ENCODE measurements around the gene DOCK6. TPM values are rescaled to one million over a fixed set of nuclear protein-coding genes. Genes with fewer than 3 reads are reported as not detected.
"Not testable (repeated sequence)": the region's sequence is repeated elsewhere in the genome, so short reads cannot be mapped to it uniquely, and the experiment has no call there.

The DOCK6 gene
- polyA plus RNA-seq, 4 donors = 31.8 to 69.6 (median 50.0) TPM

DNA sequence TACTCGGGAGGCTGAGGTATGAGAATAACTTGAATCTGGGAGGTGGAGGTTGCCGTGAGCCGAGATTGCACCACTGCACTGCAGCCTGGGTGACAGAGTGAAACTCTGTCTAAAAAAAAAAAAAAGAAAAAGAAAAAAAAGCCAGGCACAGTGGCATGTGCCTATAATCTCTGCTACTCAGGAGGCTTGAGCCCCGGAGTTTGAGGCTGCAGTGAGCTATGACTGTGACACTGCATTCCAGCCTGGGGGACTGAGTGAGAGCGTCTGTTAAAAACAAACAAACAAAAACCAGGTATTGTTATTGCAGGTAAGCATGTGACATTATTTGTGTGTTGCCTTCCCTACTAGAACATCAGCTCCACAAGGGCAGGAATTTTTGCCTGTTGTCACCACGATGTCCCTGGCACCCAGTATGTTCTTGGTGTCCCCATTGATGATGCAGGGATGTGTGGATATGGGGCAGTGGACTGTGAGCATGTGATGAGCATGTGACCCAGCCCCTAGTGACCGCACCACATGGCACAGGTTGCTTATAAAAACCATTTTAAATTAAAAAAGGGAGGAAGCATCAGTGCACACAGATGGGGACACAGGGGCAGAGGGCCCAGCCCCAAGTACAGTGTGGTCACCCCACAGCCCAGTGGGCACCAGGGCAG lies 63.4 kb downstream of the DOCK6 start:
- no peak for DNase-seq (ENCODE audit: low read depth in 4 of 4, low spot score in 2 of 4)

DNA sequence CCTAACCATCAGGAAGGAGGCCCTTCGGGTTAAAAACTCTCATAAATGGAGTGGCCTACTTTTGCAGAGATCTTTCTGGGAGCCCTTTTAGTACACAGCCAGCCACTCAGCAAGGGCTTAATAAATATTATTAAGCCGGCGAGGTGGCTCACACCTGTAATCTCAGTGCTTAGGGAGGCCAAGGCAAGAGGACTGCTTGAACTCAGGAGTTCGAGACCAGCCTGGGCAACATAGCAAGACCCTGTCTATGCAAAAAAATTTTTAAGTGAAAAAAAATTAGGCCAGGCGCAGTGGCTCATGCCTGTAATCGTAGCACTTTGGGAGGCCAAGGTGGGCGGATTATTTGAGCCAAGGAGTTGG lies 64.2 kb downstream of the DOCK6 start:
- no peak for DNase-seq (ENCODE audit: low read depth in 4 of 4, low spot score in 2 of 4)

DNA sequence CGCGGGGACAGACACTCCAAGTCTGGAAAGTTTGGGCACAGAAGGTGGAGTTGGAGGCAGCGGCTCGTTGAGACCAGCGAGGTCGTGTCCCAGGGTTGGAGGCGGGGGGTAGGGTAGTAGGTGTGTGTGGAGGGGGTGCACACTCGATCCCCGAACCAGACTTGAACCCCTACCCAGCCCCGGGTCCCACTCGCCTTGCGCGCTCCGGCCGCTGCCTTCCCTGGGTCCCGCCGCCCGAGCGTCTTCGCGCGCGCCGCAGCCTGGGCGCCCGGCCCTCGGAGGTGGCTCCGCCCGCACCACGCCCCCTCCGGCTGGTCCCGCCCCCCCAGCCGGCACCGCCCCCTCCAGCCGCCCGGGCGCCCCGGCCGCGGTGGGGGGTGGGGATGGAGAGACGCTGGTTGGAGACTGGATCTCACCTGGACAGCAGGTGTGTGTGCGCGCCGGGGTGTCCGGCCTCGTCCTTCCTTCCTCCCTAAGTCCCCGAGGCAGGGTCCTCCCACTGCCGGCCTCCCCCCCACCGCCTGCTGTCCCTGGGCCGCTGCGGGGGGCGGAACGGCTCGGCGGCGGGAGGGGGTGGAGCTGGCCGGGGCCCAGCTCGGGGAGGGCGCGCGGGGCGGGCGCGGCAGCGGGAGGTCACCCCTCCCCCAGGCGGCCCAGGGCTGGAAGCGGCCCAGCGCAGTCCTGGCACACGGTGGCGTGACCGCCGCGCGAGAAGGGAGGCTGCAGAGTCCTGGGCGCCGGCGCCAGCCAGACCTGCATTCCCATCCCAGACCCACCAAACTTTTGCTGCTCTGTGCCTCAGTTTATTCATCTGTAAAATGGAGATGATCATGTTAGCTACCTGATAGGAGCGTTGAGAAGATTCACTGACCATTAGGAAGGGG lies 64.8 kb downstream of the DOCK6 start, which contains the start of gene KANK2:
Gene KANK2 (minus strand): TSS at position 255 of the 884 bp plus-strand sequence. CDS start 3,034 bp downstream, outside the sequence.
- DNase-seq (ENCODE audit: low read depth in 4 of 4, low spot score in 2 of 4) = peak; percentile 53 to 72 (median 64)

DNA sequence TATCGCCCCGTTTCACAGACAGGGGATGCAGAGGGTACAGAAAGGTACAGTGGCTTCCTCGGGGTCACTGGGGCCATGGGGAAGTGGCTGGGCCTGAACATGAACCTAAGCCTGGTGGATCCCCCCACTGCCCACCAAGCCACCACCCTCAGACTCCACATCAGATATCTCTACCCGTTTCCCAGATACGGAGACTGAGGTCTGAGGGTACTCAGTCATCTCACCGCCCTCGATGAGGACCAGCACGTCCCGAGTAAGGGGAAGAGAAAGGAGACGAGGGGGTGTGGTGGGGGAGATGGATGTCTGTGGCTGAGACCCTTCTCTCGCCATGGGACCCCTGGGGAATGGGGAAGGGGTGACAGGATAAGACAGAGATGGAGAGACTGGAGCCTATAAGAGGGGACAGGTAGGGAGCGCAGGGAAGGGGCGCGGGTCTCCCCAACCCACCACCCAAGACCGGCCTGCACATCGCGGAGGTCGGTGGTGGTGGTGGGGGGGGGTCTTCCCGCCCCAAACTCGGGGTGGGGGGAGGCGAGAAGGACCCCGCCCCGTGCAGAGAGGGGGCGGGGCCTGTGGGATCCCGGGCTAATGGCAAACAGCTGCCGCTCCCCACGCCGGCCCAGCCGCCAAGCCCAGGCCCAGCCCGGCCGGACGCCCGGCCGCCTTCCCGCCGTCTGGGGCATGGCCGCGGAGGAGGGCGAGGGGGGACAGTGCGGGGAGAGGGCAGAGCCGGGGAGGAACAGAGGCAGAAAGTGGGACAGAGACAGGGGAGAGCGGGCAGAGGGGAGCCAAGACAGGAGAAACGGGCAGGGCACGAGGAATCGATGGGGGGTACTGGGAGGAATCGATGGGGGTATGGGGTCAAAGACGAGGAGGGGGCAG lies 65.7 kb downstream of the DOCK6 start:
- DNase-seq (ENCODE audit: low read depth in 4 of 4, low spot score in 2 of 4) = peak in 2 of 4 donors; percentile 24 to 26

DNA sequence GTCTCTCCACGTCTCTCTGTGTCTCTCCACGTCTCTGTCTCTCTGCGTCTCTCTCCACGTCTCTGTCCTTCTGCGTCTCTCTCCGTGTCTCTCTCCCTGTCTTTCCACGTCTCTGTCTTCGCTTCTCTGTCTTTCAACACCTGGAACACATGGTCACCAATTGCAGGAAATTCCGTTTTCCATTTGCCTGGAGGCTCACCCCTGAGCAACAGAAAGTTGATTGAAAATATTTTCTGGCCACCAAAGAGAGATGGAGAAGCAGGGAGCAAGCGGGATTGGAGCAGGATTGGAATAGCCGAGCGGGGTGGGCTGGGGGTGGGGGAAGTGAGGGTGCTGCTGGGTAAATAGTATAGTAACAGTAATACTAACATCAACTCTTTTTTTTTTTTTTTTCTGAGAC lies 66.6 kb downstream of the DOCK6 start:
- no peak for DNase-seq (ENCODE audit: low read depth in 4 of 4, low spot score in 2 of 4)

DNA sequence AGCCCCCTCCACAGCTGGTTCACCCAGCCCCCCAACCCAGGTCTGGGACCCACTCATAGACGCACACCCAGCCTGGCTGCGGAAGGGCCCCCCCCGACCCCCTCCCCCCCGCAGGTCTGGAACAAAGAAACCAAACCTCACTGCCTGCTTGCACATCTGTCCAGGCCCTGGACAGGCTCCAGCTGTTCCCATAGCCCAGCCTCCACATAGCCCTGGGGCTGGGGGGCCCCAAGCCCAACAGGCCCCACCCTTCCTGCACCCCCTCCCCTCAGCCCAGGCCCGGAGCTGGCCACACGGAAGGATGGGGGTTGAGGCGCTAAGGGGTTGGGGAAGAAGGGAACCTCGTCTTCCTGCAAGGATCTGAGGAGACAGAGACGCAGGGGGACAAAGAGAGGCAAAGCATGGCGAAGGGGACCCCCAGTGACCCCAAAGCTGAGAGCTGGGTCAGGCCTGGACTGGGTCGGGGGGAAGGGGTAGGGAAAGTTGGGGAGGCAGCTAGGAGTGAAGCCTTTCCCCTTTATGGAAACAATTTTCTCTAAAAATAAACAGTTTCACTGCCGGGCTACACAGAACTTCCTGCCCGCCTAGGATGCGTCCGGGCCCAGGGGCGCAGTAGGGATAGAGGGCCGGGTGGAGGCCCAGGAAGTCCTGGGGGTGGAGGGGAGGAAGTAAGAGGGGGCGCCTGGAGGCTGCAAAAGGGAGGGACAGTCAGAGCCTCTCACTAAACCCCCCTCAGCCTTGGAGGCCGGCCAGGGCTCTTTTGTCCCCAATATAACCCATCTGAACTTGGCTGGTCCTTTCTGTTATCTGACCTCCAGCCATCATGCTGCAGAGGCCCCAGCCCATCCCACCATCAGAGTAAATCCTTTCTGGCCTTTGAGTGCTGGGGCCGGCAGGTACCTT lies 67.4 kb downstream of the DOCK6 start:
- DNase-seq (ENCODE audit: low read depth in 4 of 4, low spot score in 2 of 4) = peak in 3 of 4 donors; percentile 30 to 46 (median 35)

DNA sequence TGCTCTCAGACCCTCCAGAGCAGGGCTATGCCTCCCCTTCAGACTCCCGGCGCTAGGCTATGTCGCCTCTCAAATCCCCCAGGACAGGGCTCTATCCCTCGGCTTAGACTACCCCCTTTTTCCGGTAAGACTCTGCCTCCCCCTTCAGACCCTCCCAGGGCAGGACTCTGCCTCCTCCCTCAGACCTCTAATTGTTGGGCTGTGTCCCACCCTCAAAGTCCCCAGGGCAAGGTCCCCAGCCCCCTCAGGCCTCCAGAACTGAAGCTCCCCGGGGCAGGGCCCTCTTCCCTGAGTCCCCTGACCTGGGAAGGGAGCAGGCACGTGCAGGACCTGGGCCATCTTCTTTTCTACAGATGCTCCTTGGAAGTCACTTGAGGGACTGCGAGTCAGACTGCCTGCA lies 68.2 kb downstream of the DOCK6 start:
- DNase-seq (ENCODE audit: low read depth in 4 of 4, low spot score in 2 of 4) = no peak

DNA sequence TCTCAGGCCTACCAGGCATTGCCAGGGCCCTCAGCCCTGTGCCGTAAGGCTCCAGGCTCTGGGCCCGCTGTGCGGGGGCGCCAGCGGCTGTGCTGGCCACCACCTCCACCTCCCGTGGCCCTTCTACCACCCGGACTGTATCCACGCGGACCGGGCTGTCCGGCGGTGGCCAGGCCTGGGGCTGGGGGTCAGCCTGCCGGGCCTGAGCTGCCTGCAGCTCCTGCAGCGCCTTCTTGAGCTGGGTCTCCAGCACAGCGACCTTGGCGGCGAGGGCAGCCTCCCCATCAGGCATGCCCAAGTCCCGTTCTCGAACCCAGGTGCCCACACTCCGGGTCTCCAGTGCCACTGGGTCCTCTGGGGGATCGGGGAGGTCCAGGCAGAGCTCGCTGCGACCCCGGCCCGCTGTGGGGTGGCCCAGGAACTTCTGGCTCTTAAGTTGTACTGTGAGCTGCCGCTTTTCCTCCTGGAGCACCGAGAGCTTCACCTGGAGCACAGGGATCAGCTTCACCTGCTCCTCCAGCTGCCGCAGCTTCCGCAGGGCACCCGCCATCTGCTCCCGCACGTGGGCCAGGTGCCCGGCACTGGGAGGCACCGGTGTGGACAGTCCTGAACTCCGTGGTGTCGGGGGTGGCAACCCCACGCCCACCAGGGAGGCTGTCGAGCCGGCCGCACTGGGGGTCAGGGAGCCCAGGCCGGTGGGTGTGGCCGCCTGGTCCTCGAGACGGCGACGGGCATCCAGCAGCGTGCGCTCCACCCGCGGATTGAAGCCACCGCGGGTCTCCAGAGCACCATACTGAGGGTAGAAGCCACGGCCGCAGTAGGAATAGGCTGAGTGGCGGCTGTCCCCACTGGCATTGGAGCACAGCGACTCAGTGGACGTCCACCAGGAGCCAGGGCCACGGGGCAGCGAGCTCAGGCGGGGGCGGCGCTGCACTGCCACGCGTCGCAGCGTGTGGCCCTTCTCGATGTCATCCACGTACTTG lies 69.1 kb downstream of the DOCK6 start:
- no peak for DNase-seq (ENCODE audit: low read depth in 4 of 4, low spot score in 2 of 4)

DNA sequence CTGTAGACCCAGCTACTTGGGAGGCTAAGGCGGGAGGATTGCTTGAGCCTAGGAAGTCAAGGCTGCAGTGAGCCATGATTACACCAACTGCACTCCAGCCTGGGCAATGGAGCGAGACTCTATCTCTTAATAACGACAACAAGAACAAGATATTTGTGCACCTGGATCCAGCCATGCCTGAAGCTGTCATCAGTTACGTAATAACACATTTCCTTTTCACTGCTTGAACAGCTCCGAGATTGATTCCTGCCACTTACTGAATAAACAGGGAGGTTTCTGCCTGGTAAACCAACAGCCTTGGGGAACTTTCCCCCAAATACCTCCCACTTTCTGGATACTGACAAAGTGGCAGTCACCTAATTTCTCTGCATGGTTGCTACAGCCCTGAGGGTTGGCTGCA lies 70.4 kb downstream of the DOCK6 start:
- no peak for DNase-seq (ENCODE audit: low read depth in 4 of 4, low spot score in 2 of 4)

DNA sequence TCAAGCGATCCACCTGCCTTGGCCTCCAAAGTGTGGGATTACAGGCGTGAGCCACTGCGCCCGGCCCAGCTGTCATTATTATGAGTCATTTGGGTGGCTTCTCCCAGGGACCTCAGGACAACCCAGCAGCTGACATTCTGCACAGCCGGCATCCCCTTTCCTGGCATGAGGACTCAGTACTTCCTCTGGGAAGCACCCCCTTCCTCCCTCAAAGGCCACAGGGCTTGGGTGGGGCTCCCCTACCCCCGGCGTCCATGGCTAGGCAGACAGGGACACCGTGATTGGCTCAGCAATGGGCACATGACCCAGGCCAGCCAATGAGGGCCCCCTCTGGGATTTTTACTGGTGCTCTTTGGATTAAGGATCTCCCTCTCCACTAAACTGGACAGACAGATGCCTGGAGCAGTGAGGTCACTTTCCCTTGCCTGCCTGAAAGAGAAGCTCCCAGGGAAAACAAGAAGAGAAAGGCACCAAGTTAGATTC lies 71.0 kb downstream of the DOCK6 start:
- DNase-seq (ENCODE audit: low read depth in 4 of 4, low spot score in 2 of 4) = no peak

DNA sequence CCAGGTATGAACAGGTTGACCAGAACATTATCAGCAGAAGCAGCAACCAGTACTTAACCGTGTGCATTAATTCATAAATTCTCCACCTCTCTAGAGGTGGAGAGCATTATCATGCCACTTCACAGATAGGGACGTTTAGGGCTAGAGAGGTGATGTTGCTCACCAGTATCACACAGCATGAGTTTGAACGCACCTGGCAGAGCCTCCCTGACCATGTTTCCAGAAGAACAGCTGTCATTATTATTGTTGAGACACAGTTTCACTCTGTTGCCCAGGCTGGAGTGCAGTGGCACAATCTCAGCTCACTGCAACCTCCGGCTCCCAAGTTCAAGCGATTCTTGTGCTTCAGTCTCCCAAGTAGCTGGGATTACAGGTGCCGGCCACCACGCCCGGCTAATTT lies 71.8 kb downstream of the DOCK6 start:
- no peak for DNase-seq (ENCODE audit: low read depth in 4 of 4, low spot score in 2 of 4)

DNA sequence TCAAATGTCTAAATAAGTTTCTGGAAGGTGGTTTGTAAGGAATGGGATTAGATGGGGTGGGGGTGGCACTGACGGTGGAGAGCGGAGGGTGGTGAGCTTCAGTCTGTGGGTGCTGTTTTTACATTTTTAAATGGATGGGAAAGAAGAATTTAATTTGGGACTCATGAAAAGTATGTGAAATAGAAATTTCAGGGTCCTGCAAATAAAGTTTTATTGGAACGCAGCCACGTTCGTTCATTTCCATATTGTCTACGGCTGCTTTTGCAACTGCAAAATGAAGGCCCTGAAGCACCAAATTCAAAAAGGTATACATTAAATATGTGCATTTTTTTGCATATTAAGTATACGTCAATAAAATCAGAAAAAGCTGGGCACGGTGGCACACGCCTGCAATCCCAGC lies 74.9 kb downstream of the DOCK6 start:
- DNase-seq (ENCODE audit: low read depth in 4 of 4, low spot score in 2 of 4) = no peak

DNA sequence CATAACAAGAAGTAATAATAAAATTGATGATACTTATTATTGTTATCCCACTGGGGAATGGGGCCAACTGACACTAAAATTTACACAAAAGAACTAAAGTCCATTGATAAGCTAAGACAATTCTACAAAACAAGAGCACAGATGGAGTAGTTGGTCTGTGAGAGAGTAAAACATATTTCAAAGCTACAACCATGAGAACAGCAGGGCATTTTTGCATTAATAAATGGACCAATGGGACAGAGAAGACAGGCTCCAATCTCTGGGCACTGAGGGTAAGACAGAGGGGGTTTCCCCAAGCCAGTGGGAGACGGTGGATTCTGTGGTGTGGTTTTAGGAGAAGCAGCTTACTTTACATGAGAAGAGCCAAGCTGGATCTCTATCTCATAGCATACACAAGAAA lies 79.3 kb downstream of the DOCK6 start:
- DNase-seq (ENCODE audit: low read depth in 4 of 4, low spot score in 2 of 4) = no peak

DNA sequence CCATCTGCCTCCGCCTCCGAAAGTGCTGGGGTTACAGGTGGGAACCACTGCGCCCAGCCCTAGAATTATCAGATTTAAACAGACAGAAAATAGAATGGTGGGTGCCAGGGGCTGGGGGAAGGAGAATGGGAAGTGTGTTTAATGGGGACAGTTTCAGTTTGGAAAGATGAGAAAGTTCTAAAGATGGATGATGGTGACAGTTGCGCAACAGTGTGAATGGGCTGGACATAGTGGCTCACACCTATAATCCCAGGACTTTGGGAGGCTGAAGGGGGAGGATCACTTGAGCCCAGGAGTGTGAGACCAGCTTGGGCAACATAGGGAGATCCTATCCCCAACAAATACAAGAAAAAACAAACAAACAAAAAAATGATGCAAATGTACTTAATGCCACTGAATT lies 80.8 kb downstream of the DOCK6 start:
- DNase-seq (ENCODE audit: low read depth in 4 of 4, low spot score in 2 of 4) = no peak

DNA sequence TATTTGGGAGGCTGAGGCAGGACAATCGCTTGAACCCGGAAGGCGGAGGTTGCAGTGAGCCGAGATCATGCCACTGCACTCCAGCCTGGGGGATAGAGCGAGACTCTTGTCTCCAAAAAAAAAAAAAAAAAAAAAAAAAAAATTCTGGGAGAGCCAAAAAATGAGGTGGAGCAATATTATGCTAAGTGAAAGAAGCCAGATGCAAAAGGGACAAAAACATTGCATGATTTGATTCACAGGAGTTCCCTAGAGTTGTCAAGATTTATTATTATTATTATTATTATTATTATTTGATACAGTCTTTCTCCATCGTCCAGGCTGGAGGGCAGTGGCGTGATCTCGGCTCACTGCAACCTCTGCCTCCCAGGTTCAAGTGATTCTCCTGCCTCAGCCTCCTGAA lies 81.3 kb downstream of the DOCK6 start:
- DNase-seq (ENCODE audit: low read depth in 4 of 4, low spot score in 2 of 4) = not testable (repeated sequence)

DNA sequence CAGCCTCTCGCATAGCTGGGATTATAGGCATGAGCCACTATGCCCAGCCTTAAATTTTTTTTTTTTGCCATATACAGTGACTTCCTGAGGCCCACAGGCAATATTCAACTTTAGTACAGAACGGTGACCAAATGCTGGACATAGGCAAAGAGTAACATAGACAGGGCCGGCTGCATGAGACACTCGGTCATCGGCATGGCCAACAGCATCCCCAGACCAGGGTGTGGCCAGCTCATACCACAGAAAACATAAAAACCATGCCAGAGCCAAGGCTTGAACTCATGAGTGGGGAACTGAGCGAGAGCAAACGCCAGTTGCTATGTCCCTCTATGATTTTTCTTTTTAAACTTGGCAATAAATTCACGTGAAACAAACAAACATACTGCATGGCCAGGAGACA lies 82.0 kb downstream of the DOCK6 start:
- DNase-seq (ENCODE audit: low read depth in 4 of 4, low spot score in 2 of 4) = no peak

DNA sequence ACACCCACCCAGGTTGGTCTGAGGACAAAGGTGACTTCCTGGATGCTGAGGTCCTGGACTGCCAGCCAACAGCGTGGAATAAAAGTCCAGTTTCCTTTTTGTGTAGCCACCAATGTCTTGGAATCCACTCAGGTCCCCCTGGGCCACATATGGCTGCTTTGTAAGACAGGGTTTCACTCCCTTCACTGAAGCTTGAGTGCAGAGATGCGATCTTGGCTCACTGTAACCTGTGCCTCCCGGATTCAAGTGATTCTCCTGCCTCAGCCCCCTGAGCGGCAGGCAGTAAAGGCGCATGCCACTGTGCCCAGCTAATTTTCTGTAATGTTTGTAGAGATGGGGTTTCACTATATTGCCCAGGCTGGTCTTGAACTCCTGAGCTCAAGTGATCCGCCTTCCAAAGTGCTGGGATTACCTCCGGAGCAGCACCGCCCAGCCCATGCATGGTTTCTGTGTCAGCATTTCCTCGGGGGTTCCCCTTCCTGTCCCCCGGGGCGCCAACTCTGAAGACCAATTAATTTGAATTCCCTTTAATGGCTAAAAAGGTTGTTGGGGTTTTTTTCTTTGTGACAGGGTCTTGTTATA lies 82.5 kb downstream of the DOCK6 start:
- DNase-seq (ENCODE audit: low read depth in 4 of 4, low spot score in 2 of 4) = no peak

DNA sequence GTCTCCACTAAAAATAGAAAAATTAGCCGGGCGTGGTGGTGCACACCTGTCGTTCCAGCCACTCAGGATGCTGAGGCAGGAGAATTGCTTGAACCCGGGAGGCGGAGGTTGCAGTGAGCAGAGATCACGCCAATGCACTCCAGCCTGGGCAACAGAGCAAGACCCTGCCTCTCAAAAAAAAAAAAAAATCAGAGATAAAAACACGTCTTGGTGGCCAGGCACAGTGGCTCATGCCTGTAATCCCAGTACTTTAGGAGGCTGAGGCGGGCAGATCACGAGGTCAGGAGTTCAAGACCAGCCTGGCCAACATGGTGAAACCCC lies 83.2 kb downstream of the DOCK6 start:
- not testable (repeated sequence) for DNase-seq (ENCODE audit: low read depth in 4 of 4, low spot score in 2 of 4)

All from left renal cortex interstitium (tissue), 4 donors.